22Rv1 (cell line): Measurements from ENCODE around the gene EIF4G2.

Source experiments
- ZFX ChIP-seq: fragments of 450-650 bp; IDR thresholded peaks from 2 replicates; pipeline ENCODE4 v1.6.1; 2017; ENCODE audit warnings: antibody characterized with exemption, borderline replicate concordance
- TF ChIP-seq, protein P1 (sequence below): fragments of 450-650 bp; IDR thresholded peaks from 2 replicates; pipeline ENCODE4 v1.5.1; 2017; ENCODE audit warnings: mild to moderate bottlenecking

DNA sequence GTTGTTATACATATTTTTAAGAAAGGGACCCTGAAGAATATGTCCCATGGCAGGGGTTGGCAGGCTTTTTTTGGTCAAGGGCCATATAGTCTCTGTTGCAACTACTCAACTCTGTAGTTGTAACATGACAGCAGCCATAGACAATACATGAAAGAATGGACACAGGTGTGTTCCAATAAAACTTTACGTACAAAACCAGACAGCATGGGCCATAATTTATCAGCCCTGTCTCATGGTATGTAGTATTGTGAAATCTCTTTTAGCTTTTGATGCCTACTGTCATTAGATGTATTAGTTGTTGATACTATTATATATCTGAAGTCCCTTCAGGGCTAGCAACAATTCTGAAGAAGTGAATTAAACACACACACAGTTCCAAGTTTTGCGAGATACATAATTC lies 46.6 kb upstream of the EIF4G2 start:
- no peak for TF ChIP-seq ZFX
- TF ChIP-seq, protein P1, sequence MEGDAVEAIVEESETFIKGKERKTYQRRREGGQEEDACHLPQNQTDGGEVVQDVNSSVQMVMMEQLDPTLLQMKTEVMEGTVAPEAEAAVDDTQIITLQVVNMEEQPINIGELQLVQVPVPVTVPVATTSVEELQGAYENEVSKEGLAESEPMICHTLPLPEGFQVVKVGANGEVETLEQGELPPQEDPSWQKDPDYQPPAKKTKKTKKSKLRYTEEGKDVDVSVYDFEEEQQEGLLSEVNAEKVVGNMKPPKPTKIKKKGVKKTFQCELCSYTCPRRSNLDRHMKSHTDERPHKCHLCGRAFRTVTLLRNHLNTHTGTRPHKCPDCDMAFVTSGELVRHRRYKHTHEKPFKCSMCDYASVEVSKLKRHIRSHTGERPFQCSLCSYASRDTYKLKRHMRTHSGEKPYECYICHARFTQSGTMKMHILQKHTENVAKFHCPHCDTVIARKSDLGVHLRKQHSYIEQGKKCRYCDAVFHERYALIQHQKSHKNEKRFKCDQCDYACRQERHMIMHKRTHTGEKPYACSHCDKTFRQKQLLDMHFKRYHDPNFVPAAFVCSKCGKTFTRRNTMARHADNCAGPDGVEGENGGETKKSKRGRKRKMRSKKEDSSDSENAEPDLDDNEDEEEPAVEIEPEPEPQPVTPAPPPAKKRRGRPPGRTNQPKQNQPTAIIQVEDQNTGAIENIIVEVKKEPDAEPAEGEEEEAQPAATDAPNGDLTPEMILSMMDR: no peak
